Epithelial cell of esophagus (primary cell): ENCODE measurements around the gene ADH1B.
"Not testable (repeated sequence)": the region's sequence is repeated elsewhere in the genome, so short reads cannot be mapped to it uniquely, and the experiment has no call there.

Experiments
- DNase-seq: peaks from one replicate; pipeline ENCODE4 v3.0.0; 2010; ENCODE audit warnings: low read depth
- H3K4me3 ChIP-seq: 2 replicates; pipeline ENCODE4 v1.5.1; 2011; ENCODE audit warnings: mild to moderate bottlenecking, low read length, control low read depth
- CTCF ChIP-seq: IDR thresholded peaks from 2 replicates; pipeline ENCODE4 v1.5.1; 2011; ENCODE audit warnings: low read depth, mild to moderate bottlenecking, low read length, control low read depth, inconsistent platforms; ENCODE audit not compliant: insufficient read depth; ENCODE audit errors: missing control alignments

ADH1B gene

GRCh38 chr4:99323756-99324155 is 2.6 kb upstream of the ADH1B start:
- no peak overlapping the region for H3K4me3 ChIP-seq
- TF ChIP-seq CTCF: no peak
- DNase-seq: no peak

DNA sequence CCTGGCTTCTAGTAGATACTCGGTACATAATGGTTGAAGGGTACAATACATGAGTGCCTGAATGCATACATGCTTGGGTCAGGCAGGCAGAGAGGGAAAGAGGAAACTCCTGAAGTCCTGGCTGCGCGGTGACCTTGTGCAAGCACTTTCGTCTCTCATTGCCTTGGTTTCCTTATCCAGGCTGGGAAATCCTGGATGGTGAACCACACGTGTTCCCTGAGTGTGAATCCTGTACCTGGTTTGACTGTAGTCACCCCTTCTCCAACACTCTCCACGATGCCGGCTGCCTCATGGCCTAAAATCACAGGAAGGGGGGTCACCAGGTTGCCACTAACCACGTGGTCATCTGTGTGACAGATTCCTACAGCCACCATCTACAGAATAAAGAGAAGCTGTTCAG is 3.4 kb downstream of the ADH1B start:
- not testable (repeated sequence) for H3K4me3 ChIP-seq, DNase-seq

DNA sequence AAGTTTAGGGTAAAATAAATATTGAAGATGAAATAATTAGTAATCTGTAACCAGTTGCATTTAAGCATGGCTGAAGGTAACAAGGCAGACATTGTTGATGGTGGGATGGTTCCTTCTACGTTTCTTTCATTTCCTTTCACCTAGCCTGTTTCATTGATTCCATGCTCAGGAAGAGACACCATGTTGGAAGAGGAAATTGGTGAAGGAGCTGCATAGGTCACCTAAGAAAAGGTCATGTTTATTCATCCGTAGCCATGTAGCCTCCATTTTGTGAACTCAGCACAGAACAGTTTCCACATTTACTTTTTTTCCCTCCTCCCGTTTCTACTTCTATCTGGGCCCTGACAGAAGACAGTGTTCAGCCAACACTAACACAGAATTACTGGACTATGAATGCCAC is 3.8 kb downstream of the ADH1B start:
- no peak for TF ChIP-seq CTCF
- no peak overlapping the region for H3K4me3 ChIP-seq
- DNase-seq: no peak

- DNase-seq: no peak
- no peak for TF ChIP-seq CTCF
- no peak overlapping the region for H3K4me3 ChIP-seq
Observed at GRCh38 chr4:99315839-99316238, 5.4 kb downstream of the ADH1B start.

DNA sequence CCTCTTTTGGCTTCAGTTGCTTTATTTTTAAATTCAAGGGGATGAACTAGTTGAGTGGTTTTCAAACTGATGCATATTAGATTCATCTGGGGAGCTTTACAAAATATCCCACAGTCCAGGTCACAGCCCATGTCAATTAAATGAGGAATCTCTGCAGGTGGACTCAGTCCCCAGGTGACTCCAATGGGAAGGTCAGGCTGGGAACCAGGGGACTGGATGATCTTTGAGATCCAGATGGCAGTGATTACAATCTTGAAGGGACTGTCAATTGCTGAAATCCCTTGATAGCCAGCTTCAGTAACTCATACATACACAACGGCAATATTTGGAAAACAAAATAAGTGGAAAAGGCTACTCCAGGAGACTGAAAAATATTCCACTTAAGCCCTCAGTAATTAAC is 7.0 kb downstream of the ADH1B start:
- no peak for TF ChIP-seq CTCF
- H3K4me3 ChIP-seq: no peak overlapping the region
- DNase-seq: no peak

DNA sequence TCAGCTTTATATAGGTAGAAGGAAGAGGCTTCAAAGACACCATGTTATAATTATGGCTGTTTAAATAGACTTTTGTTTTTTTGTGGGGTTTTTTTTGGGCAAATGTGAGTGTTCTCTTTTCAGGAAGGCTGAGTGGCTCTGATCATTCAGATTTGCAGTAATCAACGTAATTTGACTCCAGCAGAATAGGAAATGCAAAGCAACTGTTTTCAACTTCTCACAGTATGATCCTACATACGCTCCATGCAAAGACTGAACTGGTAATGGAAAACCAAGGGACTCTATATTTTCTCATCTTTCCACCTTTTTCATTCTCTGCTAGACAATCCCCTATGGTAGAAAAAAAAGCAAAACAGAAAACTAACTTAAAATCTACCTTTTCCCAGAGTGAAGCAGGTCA is 10.8 kb downstream of the ADH1B start:
- DNase-seq: no peak
- no peak overlapping the region for H3K4me3 ChIP-seq

GRCh38 chr4:99305638-99306400 is 15.4 kb downstream of the ADH1B start:
- no peak for TF ChIP-seq CTCF
- H3K4me3 ChIP-seq: no peak overlapping the region
- no peak for DNase-seq

More for the DNA sequence above, 10.8 kb downstream of the ADH1B start:
- TF ChIP-seq CTCF: no peak
